Activated CD4-positive, CD25-positive, alpha-beta regulatory T cell treated with anti-CD3 and anti-CD28 coated beads, Interleukin-2, amount 50 U/mL, for 16 hours (primary cell): ENCODE results near the gene TAAR2.
"Not testable (repeated sequence)": the region's sequence is repeated elsewhere in the genome, so short reads cannot be mapped to it uniquely, and the experiment has no call there.

Source experiments
- DNase-seq: peaks from one replicate; pipeline ENCODE4 v3.0.0-alpha.2; 2020; ENCODE audit warnings: low read depth, low spot score

Gene TAAR2, protein sequence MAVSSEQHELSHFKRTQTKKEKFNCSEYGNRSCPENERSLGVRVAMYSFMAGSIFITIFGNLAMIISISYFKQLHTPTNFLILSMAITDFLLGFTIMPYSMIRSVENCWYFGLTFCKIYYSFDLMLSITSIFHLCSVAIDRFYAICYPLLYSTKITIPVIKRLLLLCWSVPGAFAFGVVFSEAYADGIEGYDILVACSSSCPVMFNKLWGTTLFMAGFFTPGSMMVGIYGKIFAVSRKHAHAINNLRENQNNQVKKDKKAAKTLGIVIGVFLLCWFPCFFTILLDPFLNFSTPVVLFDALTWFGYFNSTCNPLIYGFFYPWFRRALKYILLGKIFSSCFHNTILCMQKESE

DNA sequence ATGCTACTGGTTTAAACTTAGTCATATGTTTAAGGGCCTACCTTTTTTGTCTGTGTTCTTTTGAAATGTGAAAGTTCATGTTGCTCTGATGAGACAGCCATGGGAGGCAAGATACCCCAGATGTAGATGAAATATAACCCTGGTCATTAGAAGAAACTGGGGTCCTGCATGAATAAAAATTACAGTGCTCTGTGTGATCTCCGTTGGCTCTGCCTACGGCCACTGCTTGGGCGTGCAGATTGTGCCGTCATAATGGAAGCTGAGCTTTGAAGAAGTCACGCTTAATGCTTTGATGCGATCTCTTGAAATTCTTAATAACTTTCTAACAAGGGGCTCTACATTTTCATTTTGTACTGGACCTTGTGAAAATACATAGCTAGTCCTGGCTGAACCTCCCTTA lies at the start of gene TAAR2:
TAAR2 (minus strand) TSS at position 101 of the 400 bp plus-strand sequence; CDS start at position 101, 0 bp downstream.
- DNase-seq = no peak

DNA sequence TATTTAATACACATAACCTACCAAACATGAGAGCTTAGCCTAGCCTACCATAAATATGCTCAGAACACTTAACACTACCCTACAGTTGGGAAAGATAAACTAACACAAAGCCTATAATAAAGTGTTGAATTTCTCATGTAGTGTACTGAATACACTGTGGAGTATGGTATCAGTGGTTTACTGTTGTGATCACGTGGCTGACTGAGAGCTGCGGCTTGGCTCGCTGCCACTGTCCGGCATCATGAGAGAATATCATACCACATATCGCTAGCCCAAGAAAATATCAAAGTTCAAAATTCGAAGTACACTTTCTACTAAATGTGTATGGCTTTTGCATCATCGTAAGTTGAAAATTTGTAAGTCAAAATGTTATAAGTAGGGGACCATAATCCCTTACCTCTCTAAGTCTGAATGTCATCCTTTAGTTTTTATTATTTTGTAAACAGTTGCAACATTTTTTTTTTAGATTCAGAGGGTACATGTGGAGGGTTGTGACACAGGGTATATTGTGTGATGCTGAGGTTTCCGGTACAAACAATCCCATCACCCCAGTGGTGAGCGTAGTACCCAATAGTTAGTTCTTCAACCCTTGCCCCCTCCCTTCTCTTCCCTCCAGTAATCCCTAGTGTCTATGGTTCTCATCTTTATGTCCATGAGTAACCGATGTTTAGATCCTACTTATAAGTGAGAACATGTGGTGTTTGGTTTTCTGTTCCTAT lies 49.5 kb upstream of the TAAR2 start:
- DNase-seq = no peak

DNA sequence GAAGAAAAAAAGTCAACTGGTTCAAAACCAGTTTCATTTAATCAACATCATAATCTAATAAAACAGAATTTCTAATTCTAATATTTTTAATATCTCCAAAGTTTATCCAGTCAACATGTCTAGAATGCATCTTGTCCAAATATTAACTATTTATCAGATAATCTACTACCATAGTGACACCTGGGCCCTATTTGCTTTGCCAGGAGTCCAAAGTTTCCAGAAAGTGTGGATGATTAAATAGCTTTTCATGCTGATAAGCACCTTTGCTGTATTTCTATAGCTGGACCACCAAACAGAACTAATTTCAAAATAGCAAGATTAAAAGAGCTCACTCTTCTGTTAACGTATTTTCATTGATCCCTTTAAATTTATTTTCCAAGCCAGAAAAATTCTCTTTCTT lies 47.2 kb upstream of the TAAR2 start:
- no peak for DNase-seq

DNA sequence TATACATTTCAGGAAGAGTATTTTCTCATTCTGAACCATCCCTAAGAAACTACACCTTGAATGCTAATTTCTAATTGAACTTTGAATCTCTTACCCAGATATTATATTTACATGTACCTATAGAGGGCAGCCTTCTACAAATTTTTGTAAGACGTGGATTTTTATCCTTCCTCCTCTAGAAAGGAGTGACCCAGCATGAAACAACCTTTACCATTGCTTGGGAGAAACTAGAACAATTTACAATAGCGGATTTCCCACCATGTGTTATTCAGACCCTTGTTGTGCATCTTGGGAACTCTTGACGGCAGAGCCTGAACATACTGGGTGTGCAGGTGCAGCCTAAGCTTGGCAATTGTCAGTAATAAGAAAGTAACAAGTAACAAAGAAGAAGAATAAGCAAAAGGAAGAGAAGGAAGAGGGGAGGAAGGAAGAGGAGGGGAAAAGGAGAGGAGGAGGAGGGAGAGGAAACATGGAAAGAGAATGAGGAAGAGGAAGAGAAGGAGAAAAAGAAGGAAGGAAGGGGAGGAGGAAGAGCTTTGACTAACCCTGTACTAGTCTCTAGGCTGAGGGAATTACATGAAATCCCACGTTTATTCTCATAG lies 45.7 kb upstream of the TAAR2 start:
- no peak for DNase-seq

DNA sequence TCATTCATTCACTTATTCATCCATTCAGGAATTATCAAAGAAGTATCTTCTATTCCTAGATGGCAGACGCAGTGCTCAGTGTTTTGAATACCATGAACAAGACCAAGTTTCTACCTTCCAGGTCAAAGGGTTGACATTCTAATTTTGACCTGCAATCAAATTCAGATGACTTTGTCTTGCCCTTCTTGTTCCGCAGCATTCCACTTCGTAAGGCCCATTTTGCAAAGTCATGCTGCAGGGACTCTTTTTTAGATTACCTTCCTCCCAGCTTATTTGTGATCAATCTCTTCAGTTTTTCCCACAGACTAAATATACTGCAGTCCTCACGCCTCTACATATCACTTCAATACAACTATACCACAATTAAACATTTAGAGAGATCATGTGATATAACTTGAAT lies 42.0 kb upstream of the TAAR2 start:
- no peak for DNase-seq

DNA sequence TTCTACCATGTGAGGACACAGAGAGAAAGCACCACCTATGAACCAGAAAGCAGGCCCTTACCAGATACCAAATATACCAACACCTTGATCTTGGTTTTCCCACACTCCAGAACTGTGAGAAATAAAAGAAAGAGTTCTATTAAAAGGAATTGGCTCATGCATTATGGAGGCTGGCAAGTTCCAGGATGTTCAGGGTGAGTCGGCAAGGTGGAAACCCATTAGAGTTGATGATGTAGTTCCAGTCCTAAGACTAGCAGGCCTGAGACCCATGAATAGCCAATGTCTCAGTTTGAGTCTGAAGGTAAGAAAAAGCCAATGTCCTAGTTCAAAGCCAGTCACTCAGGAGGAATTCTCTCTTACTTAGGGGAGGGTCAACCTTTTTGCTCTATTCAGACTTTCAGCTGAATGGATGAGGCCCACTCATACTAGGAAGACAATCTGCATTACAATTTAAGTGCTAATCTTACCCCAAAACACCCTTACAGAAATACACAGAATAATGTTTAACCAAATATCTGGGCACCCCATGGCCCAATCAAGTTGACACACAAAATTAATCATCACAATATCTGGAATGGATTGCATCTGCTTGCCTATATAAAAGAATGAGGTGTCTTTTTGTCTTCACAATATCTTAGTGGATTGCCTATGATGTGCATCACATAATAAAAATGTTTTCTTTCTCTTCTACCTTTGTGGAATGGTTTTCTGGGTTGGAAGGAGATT lies 40.4 kb upstream of the TAAR2 start:
- no peak for DNase-seq

DNA sequence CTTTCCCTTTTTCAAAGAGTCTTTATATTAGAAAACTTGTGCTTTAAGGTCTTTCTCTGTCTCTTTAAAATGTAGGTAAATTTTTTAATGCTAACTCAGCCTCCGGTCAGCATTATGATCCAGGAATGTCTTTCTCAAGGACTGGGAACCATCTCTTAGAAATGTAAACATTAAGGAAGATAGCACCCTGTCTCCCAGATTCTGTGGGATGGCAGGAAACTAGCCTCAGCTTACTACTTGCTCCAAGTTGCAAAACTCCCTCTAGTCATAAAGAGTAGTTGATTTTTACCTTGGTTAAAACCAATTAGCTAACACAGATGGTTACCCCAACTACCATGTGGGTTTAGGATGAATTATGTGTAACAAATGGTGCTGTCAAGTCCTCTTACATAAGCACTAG lies 39.6 kb upstream of the TAAR2 start:
- DNase-seq = no peak

DNA sequence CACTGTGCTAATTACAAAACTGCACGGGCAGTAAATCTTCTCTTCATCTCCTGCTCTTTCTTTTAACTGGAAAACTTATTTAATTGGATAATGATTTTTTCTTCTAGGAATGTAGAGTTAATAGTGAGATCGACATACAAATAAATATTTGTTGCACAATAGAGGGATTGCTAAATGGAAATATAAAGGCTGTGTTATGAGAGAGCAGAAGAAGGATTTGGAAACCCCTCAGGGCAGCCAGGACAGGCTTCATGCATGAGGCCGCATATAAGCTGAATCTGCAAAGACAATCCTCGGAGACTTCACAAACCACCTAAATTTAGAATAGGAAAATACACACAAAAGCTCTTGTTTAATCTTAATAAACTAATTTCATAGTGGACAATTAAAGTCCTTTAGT lies 37.8 kb upstream of the TAAR2 start:
- DNase-seq = no peak

DNA sequence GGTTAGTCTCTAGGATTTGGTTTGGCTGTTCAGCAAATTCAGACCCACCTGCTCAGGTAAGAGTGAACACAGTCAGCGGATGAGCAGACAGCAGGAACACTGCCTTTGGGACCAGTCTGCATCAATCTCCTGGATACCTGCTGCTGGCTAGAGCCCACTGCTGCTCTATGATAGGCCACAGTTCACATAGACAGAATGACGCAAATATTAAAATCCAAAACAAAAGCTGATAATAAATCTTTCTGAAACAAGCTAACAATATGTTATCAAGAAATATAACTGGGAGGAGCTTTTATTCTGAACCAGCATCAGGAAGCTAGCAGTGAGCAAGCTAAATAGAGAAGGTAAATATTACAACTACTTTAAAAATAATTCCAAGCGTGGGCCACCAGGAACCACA lies 35.0 kb upstream of the TAAR2 start, which contains the start of gene TAAR1:
TAAR1 (minus strand) TSS at position 101 of the 400 bp plus-strand sequence. CDS start 13,179 bp downstream, outside the sequence.
- no peak for DNase-seq

DNA sequence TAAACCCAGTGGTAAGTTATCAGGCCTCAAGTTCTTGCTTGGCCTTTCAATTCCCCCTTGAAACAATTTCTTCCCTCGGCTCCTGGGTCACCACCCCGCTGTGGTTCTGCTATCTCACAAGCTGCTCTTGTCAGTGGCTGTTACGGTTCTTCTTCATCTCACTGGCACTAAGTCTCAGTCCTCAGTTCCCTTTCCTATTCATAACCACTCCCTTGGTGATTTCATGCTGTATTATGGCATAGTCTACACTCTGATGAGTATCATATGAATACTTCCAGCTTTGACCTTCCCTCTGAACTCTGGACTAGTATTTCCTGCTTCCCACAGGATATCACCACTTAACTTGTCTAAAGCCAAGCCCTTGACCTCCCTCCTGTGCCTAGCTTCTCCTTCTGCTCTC lies 27.0 kb upstream of the TAAR2 start:
- no peak for DNase-seq

DNA sequence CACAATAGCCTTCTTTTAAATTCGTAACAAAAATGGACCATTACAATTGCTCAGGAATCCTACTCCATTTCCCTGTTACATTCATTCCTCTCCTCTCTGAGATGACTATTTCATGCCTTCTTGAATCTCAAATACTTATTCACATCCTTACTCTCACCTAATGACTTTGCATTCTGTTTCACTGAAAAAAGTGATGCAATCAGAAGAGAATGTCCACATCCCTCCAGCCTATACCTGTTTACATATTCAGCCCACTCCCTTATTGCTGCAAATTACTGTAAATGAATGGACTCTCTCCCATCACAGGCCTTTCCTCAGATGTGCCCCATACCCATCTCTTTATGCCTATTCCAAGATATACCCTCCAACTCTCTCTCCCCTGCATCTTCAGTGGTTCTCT lies 26.4 kb upstream of the TAAR2 start:
- no peak for DNase-seq

DNA sequence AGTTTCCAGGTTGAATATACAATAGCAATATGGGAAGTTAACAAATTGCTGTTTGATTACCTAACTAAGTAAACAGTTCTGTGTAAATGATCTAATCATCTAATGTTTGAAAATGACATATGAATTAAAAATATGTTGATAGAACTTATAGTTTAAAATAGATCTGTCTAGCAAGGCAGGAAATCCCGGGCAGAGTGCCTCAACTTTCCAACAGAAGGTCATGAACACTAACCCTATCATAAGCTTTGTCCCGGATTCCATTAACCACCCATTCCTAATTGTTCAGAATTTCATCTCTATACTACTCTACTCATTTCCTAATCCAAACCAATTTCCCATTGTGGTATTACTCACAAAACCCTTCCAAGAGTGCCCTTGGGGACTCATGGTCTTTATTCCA lies 24.8 kb upstream of the TAAR2 start:
- no peak for DNase-seq

DNA sequence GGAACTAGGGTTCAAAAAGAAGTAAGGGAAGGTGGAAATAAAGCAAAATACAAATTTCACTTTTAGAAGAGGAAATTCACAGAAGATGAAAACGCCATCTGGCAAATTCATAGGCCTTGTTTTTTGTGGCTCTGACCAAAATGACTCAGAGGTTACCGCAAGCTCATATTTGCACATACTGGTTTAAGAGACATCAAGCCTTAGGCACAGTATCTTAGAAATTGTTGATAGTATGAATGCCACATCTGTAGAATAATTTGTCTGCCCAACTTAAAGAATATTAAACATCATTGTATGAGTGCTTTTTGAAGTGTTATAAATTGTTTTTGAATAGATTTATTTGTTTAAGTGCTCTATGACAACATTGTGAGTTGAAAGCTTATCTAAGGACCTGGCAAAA lies 24.3 kb upstream of the TAAR2 start:
- DNase-seq = no peak

DNA sequence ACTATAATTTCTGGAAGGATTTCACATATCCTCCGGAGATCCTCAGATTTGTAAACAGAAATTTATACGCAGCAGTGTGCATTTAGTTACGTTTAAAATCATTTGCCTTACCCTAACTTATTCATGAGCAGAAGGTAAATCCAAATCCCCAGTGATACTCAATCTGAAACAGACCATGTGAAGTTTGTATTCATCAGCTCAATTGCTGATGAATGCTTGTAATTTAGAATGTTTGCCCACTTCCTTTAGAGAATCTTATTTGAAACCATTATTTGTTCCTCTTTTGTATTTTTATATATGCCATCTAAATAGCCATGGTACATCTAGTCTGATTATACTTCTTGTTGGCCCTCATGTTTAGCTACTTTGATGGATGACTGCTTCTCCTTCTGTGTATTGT lies 19.5 kb upstream of the TAAR2 start:
- no peak for DNase-seq

DNA sequence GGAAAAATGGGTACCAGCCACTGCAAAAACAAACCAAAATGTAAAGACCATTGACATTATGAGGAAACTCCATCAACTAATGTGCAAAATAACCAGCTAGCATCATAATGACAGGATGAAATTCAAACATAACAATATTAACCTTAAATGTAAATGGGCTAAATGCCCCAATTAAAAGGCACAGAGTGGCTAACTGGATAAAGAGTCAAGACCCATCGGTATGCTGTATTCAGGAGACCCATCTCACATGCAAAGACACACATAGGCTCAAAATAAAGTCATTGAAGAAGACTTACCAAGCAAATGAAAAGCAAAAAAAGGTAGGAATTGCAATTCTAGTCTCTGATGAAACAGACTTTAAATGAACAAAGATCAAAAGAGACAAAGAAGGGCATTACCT lies 13.1 kb upstream of the TAAR2 start:
- DNase-seq = not testable (repeated sequence)

DNA sequence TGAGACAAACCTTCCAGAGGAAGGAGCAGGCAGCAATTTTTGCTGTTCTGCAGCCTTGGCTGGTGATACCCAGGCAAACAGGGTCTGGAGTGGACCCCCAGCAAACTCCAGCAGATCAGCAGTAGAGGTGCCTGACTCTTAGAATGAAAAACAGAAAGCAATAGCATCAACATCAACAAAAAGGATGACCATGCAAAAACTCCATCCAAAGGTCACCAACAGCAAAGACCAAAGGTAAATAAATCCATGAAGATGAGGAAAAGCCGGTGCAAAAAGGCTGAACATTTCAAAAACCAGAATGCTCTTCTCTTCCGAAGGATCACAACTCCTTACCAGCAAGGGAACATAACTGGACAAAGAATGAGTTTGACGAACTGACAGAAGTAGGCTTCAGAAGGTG lies 11.8 kb upstream of the TAAR2 start:
- DNase-seq = not testable (repeated sequence)

DNA sequence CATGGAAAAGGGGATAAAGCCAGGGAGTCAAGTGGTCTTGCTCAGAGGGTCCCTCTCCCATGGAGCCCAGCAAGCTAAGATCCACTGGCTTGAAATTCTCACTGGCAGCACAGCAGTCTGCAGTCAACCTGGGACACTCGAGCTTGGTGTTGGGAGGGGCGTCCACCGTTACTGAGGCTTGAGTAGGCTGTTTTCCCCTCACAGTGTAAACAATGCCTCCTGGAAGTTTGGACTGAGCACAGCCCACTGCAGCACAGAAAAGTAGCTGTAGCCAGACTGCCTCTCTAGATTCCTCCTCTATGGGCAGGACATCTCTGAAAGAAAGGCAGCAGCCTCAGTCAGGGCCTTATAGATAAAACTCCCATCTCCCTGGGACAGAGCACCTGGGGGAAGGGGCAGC lies 11.2 kb upstream of the TAAR2 start:
- not testable (repeated sequence) for DNase-seq

DNA sequence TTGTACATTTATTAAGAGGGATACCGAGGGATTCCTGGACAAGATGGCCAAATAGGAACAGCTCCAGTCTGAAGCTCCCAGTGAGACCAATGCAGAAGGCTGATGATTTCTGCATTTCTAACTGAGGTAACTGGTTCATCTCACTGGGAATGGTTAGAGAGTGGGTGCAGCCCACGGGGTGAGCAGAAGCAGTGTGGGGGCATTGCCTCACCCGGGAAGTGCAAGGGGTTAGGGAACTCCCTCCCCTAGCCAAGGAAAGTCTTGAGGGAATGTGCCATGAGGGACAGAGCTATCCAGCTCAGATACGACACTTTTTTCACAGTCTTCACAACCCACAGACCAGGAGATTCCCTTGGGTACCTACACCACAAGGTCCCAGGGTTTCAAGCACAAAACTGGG lies 10.7 kb upstream of the TAAR2 start:
- DNase-seq = no peak

DNA sequence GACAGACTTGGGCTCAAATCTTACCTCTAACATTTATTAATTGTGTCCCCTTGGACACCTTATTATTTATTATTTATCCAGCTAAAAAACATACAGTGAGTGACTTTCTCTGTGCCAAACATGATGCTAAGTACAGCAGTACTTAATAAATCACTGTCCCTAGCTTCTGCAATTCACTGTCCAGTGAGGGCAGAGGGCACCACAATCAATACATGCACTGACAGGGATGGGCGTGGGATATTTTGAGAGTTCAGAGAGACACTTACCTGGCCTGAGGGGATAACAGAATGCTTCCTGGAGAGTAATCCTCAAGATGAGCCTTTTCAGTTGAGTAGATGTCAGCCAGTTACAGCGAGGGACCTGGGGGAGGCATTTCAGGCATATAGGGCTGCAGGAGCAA lies 9.3 kb upstream of the TAAR2 start:
- no peak for DNase-seq

DNA sequence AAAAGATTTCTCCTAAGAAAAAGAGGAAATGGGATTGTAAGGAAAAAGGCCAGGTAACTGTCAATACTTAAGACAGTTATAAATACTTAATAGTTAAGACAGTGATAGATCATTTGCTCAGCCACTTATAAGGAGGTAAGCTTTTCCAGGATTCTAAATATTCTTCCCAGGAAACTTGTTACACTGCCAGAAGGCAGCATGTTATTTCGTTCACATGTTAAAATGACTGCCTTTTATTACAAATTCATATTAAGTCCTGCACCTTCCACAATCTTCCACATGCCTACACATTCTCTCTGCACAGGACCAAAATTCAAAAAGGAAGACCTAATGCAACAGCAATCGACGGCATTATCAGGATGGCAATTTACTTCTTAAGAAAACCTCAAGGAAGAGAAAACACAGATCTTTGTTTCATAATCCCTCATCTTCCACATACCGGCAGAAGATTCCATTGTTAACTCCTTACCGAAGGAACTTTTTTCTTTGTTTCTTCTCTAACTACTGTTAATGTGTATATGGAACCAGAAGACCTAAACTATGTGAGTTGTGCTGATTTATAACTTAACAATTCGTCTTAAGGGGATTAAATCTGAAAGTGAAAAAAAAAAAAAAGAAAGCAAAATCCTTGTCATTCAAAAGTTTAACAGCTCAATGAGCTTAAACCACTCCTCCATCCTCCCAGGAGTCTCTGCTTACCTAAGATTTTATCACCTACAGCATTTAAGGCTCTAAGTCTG lies 799 bp downstream of the TAAR2 start:
- DNase-seq = no peak

DNA sequence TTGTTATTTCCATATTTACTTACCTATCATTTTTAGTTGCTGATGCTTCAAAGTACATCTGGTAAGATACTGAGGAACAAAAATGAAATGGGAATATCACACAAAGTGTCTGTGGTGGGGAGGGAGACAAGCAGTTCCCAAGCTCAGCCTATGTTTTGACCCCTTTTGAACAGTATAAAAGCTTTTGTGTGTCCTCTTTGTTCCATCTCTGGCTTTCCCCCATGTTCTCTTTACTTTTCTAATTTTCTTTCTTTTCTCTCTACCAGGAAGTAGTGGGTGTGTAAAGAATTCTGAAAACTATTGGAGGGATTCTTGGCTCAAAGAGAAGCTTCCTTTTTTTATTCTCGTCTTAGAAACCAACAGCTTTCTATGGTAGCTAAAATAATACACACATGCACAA lies 7.4 kb downstream of the TAAR2 start:
- no peak for DNase-seq
